ENCODE data around the gene COX14.

DNA sequence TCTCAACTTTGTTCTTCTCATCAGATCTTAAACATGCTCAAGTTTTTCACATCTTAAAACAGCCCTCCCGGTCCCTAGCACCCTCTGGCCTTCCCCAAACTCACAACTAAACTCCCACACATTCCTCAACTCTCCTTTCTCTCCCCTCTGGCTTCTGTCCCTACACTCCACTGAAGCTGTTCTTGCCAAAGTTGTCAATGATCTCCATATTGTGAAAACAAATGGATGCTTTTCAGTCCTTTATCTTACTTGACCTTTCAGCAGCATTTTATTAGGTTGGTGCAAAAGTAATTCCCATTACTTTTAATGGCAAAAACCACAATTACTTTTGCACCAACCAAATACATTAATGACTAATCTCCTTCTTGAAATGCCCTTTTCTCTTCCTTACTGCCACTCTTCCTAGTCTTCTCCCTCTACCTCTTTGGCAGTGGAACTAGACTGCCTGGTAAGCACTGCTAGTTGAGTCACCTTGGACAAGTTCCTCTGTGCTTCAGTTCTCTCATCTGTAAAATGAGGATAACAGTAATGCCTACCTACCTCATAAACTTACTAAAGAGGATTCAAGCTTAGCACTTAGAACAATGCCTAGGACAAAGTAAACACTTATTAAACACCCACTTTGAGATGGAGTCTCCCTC is 39.1 kb downstream of the COX14 start:
- no peak for TF ChIP-seq EZH2 (IDR thresholded peaks at IDR 0.05)
- no peak for TF ChIP-seq POLR2AphosphoS5 (IDR thresholded peaks at IDR 0.05; ENCODE audit: borderline replicate concordance, low read depth, low read length)
- TF ChIP-seq FOXP2 (optimal IDR thresholded peaks at IDR 0.05; ENCODE audit: control extremely low read depth, extremely low read length, insufficient read depth) = no peak
